Gastroesophageal sphincter (tissue), 4 donors: ENCODE results near the gene MLLT6. TPM values are rescaled to one million over a fixed set of nuclear protein-coding genes. Genes with fewer than 3 reads are reported as not detected.
A peak's percentile ranks its signal among the peaks of the same experiment; 100 is the strongest.

Source experiments
- ATAC-seq: fragments of 150-250 bp; one replicate; pipeline ENCODE4 v1.9.1; 2016; ENCODE audit warnings: mild to moderate bottlenecking, moderate library complexity
- H3K27ac ChIP-seq, 4 donors: fragments of 200-600 bp; sonication (generic) in 3 of 4; 1 replicate in 3 of 4; 2 replicates in 1 of 4; pipeline ENCODE4 v1.5.1; 2016 to 2019
- H3K27me3 ChIP-seq: fragments of 200-600 bp; sonication (generic); one replicate; pipeline ENCODE4 v1.5.1; 2019
- H3K36me3 ChIP-seq, 2 donors: fragments of 200-600 bp; sonication (generic); one replicate each; pipeline ENCODE4 v1.5.1; 2019; ENCODE audit warnings: control low read depth in 1 of 2
- H3K4me1 ChIP-seq, 3 donors: fragments of 200-600 bp; sonication (generic); 1 replicate in 2 of 3; 2 replicates in 1 of 3; pipeline ENCODE4 v1.5.1; 2016 to 2019; ENCODE audit warnings: control low read depth in 2 of 3
- H3K4me3 ChIP-seq, 2 donors: fragments of 200-600 bp; sonication (generic); one replicate each; pipeline ENCODE4 v1.5.1; 2019; ENCODE audit warnings: mild to moderate bottlenecking in 1 of 2, moderate library complexity in 1 of 2
- H3K9me3 ChIP-seq, 3 donors: fragments of 200-600 bp; sonication (generic); one replicate each; pipeline ENCODE4 v1.5.1; 2017 to 2019; ENCODE audit warnings: control low read depth in 2 of 3
- EP300 ChIP-seq: sonication (generic); formaldehyde crosslinking; IDR thresholded peaks from one replicate; pipeline ENCODE4 v1.6.1; 2017; ENCODE audit warnings: antibody characterized with exemption, mild to moderate bottlenecking
- POLR2A ChIP-seq, 2 donors: fragments of 450-650 bp; IDR thresholded peaks; one replicate each; pipeline ENCODE4 v1.6.1; 2017; ENCODE audit warnings: antibody characterized with exemption in 2 of 2, mild to moderate bottlenecking in 2 of 2, moderate library complexity in 1 of 2
- POLR2AphosphoS5 ChIP-seq: sonication (generic); formaldehyde crosslinking; IDR thresholded peaks from one replicate; pipeline ENCODE4 v1.6.1; 2017; ENCODE audit warnings: antibody characterized with exemption
- WGBS, 2 donors: methylation state at CpG; one replicate each; pipeline ENCODE4 v1.1.5; 2018; ENCODE audit warnings: low coverage in 1 of 2; 5-methylcytosine and 5-hydroxymethylcytosine counted together
- total RNA-seq, 4 donors: library from RNA; depleted of rRNA; stranded (reverse); fragments of >200 nt; gene quantifications; one replicate each; pipeline ENCODE4 v1.1.0, GENCODE V29; 2016
- TF ChIP-seq, protein P1 (sequence below), 4 experiments: fragments of 200-600 bp in 2 of 4; fragments of 450-650 bp in 2 of 4; sonication (generic) in 1 of 4; IDR thresholded peaks; one replicate each; pipeline ENCODE4 v1.5.1; 2017 to 2019; ENCODE audit warnings: antibody characterized with exemption in 4 of 4, mild to moderate bottlenecking in 2 of 4, moderate library complexity in 2 of 4

The MLLT6 gene
- total RNA-seq, 4 donors from 2014 or later: 55.6 to 101 (median 77.9) TPM

GRCh38 chr17:38733282-38733981 lies 28.4 kb downstream of the MLLT6 start:
- Histone ChIP-seq H3K27ac (peak overlapping the region in 2 of 4 donors; percentile 43 to 92), H3K27me3 (no peaks in the 10 kb centered on the region), H3K36me3 (peaks cover 0 to 52% of the 10 kb centered on the region in 2 donors), H3K4me1 (peaks cover 0 to 75% (median 17%) of the 10 kb centered on the region in 3 donors), H3K4me3 (no peak overlapping the region), H3K9me3 (no peaks in the 10 kb centered on the region)
- no peak for ATAC-seq
- 40% methylated on average over 1 of the region's 9 CpGs; no CpG with 5 or more reads in 1 of the 2 donors for WGBS, 2 donors
- TF ChIP-seq POLR2A (IDR thresholded peaks at IDR 0.05): no peak
- no peak for TF ChIP-seq POLR2AphosphoS5
- TF ChIP-seq EP300: no peak
- TF ChIP-seq, protein P1, sequence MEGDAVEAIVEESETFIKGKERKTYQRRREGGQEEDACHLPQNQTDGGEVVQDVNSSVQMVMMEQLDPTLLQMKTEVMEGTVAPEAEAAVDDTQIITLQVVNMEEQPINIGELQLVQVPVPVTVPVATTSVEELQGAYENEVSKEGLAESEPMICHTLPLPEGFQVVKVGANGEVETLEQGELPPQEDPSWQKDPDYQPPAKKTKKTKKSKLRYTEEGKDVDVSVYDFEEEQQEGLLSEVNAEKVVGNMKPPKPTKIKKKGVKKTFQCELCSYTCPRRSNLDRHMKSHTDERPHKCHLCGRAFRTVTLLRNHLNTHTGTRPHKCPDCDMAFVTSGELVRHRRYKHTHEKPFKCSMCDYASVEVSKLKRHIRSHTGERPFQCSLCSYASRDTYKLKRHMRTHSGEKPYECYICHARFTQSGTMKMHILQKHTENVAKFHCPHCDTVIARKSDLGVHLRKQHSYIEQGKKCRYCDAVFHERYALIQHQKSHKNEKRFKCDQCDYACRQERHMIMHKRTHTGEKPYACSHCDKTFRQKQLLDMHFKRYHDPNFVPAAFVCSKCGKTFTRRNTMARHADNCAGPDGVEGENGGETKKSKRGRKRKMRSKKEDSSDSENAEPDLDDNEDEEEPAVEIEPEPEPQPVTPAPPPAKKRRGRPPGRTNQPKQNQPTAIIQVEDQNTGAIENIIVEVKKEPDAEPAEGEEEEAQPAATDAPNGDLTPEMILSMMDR (IDR thresholded peaks at IDR 0.05): no peak

- Histone ChIP-seq H3K9me3 (no peaks in the 10 kb centered on the region), H3K27ac (peak overlapping the region in 2 of 4 donors; percentile 14 to 44), H3K4me3 (no peak overlapping the region), H3K27me3 (no peaks in the 10 kb centered on the region), H3K4me1 (peaks cover 0 to 67% (median 16%) of the 10 kb centered on the region in 3 donors), H3K36me3 (peaks cover 0 to 61% of the 10 kb centered on the region in 2 donors)
- TF ChIP-seq POLR2A (IDR thresholded peaks at IDR 0.05): no peak
- TF ChIP-seq, protein P1 (IDR thresholded peaks at IDR 0.05): peak in 1 of 4 experiments; percentile 14
- no peak for TF ChIP-seq POLR2AphosphoS5
- TF ChIP-seq EP300: no peak
- no peak for ATAC-seq
- 17 to 25% methylated on average over 4 to 6 of the region's 15 CpGs for WGBS, 2 donors
These were observed 29.2 kb downstream of the MLLT6 start for GRCh38 chr17:38733982-38734973.

DNA sequence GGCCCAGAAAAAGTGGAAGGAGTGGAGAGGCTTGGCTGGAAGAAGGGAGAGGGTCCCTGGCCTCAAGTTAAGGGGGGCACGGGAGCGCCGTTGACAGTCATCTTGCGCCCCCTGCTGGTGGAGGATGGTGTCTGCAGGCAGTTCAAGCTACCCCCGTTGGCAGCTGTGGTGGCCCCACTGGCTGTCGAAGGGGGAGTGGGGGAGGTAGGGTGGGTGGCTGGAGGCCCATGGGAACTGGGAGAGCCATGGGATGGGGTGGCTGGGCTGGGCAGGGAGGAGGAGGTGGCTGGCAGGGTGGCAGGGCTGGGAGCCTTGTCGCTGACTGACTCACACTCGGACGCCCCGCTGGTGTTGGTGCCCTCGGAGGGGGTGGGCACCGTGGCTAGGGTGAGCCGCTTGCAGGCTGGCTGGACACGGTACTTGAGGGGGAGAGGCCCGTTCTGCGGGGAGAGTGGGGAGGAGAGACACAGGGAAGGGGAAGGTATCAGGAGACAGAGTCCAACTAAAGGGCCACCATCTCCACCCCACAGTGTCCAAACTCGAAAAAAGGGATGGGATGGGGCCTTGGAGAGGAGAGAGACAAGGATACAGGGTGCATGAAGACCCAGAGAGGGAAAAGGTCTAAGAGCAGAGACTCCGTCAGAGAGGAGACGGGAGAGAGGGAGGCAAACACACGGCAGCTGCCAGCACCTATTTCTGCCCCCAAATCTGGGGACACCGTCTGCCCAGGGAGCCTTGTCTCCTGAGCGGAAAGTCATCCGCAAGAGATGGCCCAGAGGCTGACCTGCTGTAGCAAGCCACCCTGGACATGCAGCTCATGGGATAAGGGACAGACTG lies 30.3 kb downstream of the MLLT6 start:
- Histone ChIP-seq H3K4me1 (peaks cover 0 to 62% (median 14%) of the 10 kb centered on the region in 3 donors), H3K36me3 (peaks cover 0 to 71% of the 10 kb centered on the region in 2 donors), H3K27me3 (no peaks in the 10 kb centered on the region), H3K4me3 (no peak overlapping the region), H3K9me3 (no peaks in the 10 kb centered on the region), H3K27ac (peak overlapping the region in 2 of 4 donors; percentile 33 to 44)
- ATAC-seq: no peak
- 13 to 71% methylated on average over 4 to 6 of the region's 23 CpGs for WGBS, 2 donors
- TF ChIP-seq EP300: no peak
- TF ChIP-seq, protein P1 (IDR thresholded peaks at IDR 0.05): peak in 3 of 4 experiments; percentile 91 to 96 (median 95)

DNA sequence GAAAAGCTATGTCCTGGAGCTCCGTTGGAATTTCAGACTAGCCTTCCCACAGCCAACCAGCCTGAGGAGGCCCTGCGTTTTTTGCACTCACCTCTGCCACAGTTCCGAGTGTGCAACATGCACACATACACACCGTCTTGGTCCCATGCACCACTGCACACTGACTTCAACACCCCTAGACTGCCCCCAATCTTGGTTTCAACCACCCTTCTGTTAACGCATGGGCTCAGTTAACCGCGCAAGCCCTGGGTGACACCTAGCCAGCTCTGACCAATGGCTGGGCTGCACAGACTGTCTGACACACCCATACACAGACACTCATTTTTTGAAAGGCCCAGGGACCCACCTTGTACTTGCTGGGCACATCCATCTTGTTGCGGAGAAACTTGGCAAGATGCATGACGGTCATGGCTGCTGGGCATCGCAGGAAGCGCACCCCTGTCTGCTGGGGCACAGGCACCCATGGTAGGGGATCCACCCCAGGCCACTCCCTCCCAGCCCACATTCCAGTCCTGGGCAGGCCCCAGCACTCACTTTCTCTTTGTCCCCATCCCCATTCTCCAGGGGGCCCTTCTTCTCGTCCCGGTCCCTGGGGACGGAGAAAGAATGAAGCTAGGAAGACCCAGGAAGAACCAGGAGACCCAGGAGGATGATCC lies 33.1 kb downstream of the MLLT6 start:
- Histone ChIP-seq H3K4me1 (peaks cover 0 to 62% (median 14%) of the 10 kb centered on the region in 3 donors), H3K36me3 (peaks cover 0 to 63% of the 10 kb centered on the region in 2 donors)
- 84 to 90% methylated on average over 4 to 6 of the region's 14 CpGs for WGBS, 2 donors

More for the DNA sequence above, 33.1 kb downstream of the MLLT6 start:
- Histone ChIP-seq H3K9me3 (no peaks in the 10 kb centered on the region), H3K27ac (no peak overlapping the region), H3K4me3 (no peak overlapping the region), H3K27me3 (no peaks in the 10 kb centered on the region)
- no peak for ATAC-seq
- no peak for TF ChIP-seq POLR2A (IDR thresholded peaks at IDR 0.05)
- no peak for TF ChIP-seq POLR2AphosphoS5
- TF ChIP-seq EP300: no peak
- TF ChIP-seq, protein P1 (IDR thresholded peaks at IDR 0.05): no peak
